SK-N-SH (cell line): ENCODE measurements around the gene ZNF814. TPM values are rescaled to one million over a fixed set of nuclear protein-coding genes. Genes with fewer than 3 reads are reported as not detected.
A peak's percentile ranks its signal among the peaks of the same experiment; 100 is the strongest.

ENCODE experiments used
- CTCF ChIA-PET: fragments of 300-600, 350-600 bp; formaldehyde crosslinking; extraction: SDS; loops from one replicate; lab custom pipeline; 2021; lab: Yijun Ruan, JAX
- POLR2A ChIA-PET: fragments of 350-600 bp; sonication (Branson Sonifier 250); formaldehyde crosslinking; extraction: SDS; loops from one replicate; lab custom pipeline; 2020; ENCODE audit warnings: antibody characterized with exemption, inconsistent platforms; lab: Yijun Ruan, JAX
- DNase-seq: peaks from one replicate; pipeline ENCODE4 v3.0.0; 2012
- H2AFZ ChIP-seq: fragments of 200-600 bp; sonication (generic); 2 replicates; pipeline ENCODE4 v1.8.1; 2016; ENCODE audit warnings: antibody characterized with exemption, mild to moderate bottlenecking, low read depth
- H3F3A ChIP-seq: fragments of 200-600 bp; sonication (generic); replicated peaks from 2 replicates; pipeline ENCODE3; 2016; ENCODE audit warnings: antibody characterized with exemption, mild to moderate bottlenecking; ENCODE audit not compliant: insufficient read depth
- H3K27ac ChIP-seq, 2 experiments: fragments of 200-500 bp in 1 of 2; fragments of 200-600 bp in 1 of 2; sonication (Bioruptor generic) in 1 of 2; sonication (generic), shearing (Covaris generic) in 1 of 2; 2 replicates each; pipeline versions ENCODE4 v1.5.1 to v1.6.1; 2014 to 2016; ENCODE audit warnings: low read depth in 2 of 2, inconsistent platforms in 1 of 2, low read length in 1 of 2, mild to moderate bottlenecking in 1 of 2, mixed read lengths in 1 of 2
- H3K27me3 ChIP-seq: fragments of 200-600 bp; sonication (generic), shearing (Covaris generic); 2 replicates; pipeline ENCODE4 v1.6.1; 2016; ENCODE audit warnings: mixed run types; ENCODE audit not compliant: insufficient read depth
- H3K36me3 ChIP-seq, 2 experiments: fragments of 200-500 bp in 1 of 2; fragments of 200-600 bp in 1 of 2; sonication (Bioruptor generic) in 1 of 2; sonication (generic) in 1 of 2; replicated peaks in 1 of 2; 2 replicates each; pipeline versions ENCODE3 to v1.5.1; 2014 to 2016; ENCODE audit warnings: low read length in 1 of 2, mild to moderate bottlenecking in 1 of 2; ENCODE audit not compliant: insufficient read depth in 2 of 2, control insufficient read depth in 1 of 2
- H3K4me1 ChIP-seq, 2 experiments: fragments of 200-500 bp in 1 of 2; fragments of 200-600 bp in 1 of 2; sonication (Bioruptor generic) in 1 of 2; sonication (generic), shearing (Covaris generic) in 1 of 2; 2 replicates each; pipeline versions ENCODE4 v1.5.1 to v1.6.1; 2014 to 2016; ENCODE audit warnings: low read depth in 1 of 2, low read length in 1 of 2, mixed run types in 1 of 2; ENCODE audit not compliant: insufficient read depth in 2 of 2, control insufficient read depth in 1 of 2
- H3K4me2 ChIP-seq: fragments of 200-600 bp; sonication (generic), shearing (Covaris generic); 2 replicates; pipeline ENCODE4 v1.6.1; 2017; ENCODE audit warnings: mixed run types
- H3K4me3 ChIP-seq, 2 experiments: fragments of 200-500 bp in 1 of 2; fragments of 200-600 bp in 1 of 2; sonication (Bioruptor generic) in 1 of 2; sonication (generic), shearing (Covaris generic) in 1 of 2; 2 replicates each; pipeline versions ENCODE4 v1.5.1 to v1.8.1; 2014 to 2016; ENCODE audit warnings: low read depth in 2 of 2, inconsistent platforms in 1 of 2, low read length in 1 of 2, mild to moderate bottlenecking in 1 of 2, mixed read lengths in 1 of 2, moderate library complexity in 1 of 2
- H3K79me2 ChIP-seq: fragments of 200-600 bp; sonication (generic); 2 replicates; pipeline ENCODE4 v1.8.1; 2017; ENCODE audit warnings: mild to moderate bottlenecking; ENCODE audit not compliant: insufficient read depth
- H3K9ac ChIP-seq: fragments of 200-600 bp; sonication (generic); 2 replicates; pipeline ENCODE4 v1.6.1; 2017; ENCODE audit warnings: mixed run types
- H3K9me2 ChIP-seq: fragments of 200-600 bp; sonication (generic); 2 replicates; pipeline ENCODE4 v1.6.1; 2017; ENCODE audit warnings: mixed run types
- H3K9me3 ChIP-seq: fragments of 200-600 bp; sonication (generic); 2 replicates; pipeline ENCODE4 v1.6.1; 2017; ENCODE audit warnings: mixed run types, mild to moderate bottlenecking, moderate library complexity
- H4K20me1 ChIP-seq: fragments of 200-600 bp; sonication (generic); 2 replicates; pipeline ENCODE4 v1.6.1; 2017; ENCODE audit warnings: mild to moderate bottlenecking, mixed run types; ENCODE audit not compliant: insufficient read depth
- EZH2phosphoT487 ChIP-seq: fragments of 200-600 bp; sonication (generic); IDR thresholded peaks from 2 replicates; pipeline ENCODE4 v1.6.1; 2017; ENCODE audit warnings: low read depth, mixed run types, mild to moderate bottlenecking, antibody characterized with exemption, moderate library complexity, borderline replicate concordance
- GABPA ChIP-seq: IDR thresholded peaks from 2 replicates; pipeline ENCODE4 v1.4.0; 2012; ENCODE audit warnings: low read depth, mild to moderate bottlenecking
- JUND ChIP-seq: IDR thresholded peaks from 2 replicates; pipeline ENCODE4 v1.4.0; 2012
- MEF2A ChIP-seq: IDR thresholded peaks from 2 replicates; pipeline ENCODE4 v1.4.0; 2012; ENCODE audit warnings: low read depth, borderline replicate concordance
- POLR2AphosphoS5 ChIP-seq: IDR thresholded peaks from 2 replicates; pipeline ENCODE4 v1.6.1; 2012; ENCODE audit warnings: low read depth, low read length
- RAD21 ChIP-seq: IDR thresholded peaks from 2 replicates; pipeline ENCODE4 v1.6.1; 2012; ENCODE audit warnings: mild to moderate bottlenecking, low read length
- RCOR1 ChIP-seq: fragments of 150-350 bp; IDR thresholded peaks from 2 replicates; pipeline ENCODE4 v1.6.1; 2017; ENCODE audit warnings: antibody characterized with exemption, low read length
- SMC3 ChIP-seq: IDR thresholded peaks from 2 replicates; pipeline ENCODE4 v1.6.1; 2012; ENCODE audit warnings: low read depth, low read length, improper control_type of control experiment
- WGBS: methylation state at CpG from one replicate; pipeline ENCODE4 v1.1.6; 2017; ENCODE audit warnings: low lambda C conversion rate; 5-methylcytosine and 5-hydroxymethylcytosine counted together
- polyA plus RNA-seq, 3 experiments: library from polyadenylated mRNA; depleted of rRNA; stranded (reverse); fragments of >200 nt; gene quantifications; 2 replicates each; pipeline ENCODE4 v1.2.3, GENCODE V29; 2012
- TF ChIP-seq, protein P1 (sequence below): fragments of 200-600 bp; sonication (generic); IDR thresholded peaks from 2 replicates; pipeline ENCODE4 v1.6.1; 2017; ENCODE audit warnings: antibody characterized with exemption, mild to moderate bottlenecking, moderate library complexity
- TF ChIP-seq, protein P2 (sequence below): IDR thresholded peaks from 2 replicates; pipeline ENCODE4 v1.6.1; 2012; ENCODE audit warnings: mild to moderate bottlenecking, low read depth, low read length, moderate library complexity
- TF ChIP-seq, protein P3 (sequence below): IDR thresholded peaks from 2 replicates; pipeline ENCODE4 v1.4.0; 2012; ENCODE audit warnings: low read depth

ZNF814 gene
- polyA plus RNA-seq, 1 of the 3 experiments (the other 2 are of a cell fraction) = 4.3 TPM

DNA sequence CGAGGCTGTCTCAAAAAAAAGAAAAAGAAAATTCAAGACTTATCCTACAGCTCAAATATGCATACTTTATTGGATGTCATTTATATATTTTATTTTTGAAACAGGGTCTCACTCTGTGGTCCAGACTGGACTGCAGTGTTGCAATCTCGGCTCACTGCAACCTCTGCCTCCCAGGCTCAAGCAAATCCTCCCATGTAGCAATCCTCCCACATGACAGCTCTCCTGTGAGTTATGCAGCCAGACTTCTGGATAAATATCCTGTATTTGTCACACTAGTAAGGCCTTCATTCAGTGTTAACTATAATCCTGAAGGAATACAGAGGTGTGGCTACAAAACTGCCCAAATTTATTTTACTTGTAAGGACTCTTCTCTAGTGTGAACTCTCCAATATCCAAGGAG is 81.3 kb downstream of the ZNF814 start:
- Histone ChIP-seq H3K4me1 (no peaks in the 10 kb centered on the region; a peak in 1 of 4 replicates), H2AFZ (no peak overlapping the region), H3K9ac (no peak overlapping the region), H3K36me3 (peaks cover 16 to 17% of the 10 kb centered on the region in 2 experiments), H3K9me2 (no peaks in the 10 kb centered on the region)
- TF ChIP-seq RAD21 (no peak), GABPA (no peak), SMC3 (no peak), JUND (no peak), RCOR1 (no peak), EZH2phosphoT487 (no peak)
- TF ChIP-seq, protein P1, sequence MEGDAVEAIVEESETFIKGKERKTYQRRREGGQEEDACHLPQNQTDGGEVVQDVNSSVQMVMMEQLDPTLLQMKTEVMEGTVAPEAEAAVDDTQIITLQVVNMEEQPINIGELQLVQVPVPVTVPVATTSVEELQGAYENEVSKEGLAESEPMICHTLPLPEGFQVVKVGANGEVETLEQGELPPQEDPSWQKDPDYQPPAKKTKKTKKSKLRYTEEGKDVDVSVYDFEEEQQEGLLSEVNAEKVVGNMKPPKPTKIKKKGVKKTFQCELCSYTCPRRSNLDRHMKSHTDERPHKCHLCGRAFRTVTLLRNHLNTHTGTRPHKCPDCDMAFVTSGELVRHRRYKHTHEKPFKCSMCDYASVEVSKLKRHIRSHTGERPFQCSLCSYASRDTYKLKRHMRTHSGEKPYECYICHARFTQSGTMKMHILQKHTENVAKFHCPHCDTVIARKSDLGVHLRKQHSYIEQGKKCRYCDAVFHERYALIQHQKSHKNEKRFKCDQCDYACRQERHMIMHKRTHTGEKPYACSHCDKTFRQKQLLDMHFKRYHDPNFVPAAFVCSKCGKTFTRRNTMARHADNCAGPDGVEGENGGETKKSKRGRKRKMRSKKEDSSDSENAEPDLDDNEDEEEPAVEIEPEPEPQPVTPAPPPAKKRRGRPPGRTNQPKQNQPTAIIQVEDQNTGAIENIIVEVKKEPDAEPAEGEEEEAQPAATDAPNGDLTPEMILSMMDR = no peak
- TF ChIP-seq, protein P2, sequence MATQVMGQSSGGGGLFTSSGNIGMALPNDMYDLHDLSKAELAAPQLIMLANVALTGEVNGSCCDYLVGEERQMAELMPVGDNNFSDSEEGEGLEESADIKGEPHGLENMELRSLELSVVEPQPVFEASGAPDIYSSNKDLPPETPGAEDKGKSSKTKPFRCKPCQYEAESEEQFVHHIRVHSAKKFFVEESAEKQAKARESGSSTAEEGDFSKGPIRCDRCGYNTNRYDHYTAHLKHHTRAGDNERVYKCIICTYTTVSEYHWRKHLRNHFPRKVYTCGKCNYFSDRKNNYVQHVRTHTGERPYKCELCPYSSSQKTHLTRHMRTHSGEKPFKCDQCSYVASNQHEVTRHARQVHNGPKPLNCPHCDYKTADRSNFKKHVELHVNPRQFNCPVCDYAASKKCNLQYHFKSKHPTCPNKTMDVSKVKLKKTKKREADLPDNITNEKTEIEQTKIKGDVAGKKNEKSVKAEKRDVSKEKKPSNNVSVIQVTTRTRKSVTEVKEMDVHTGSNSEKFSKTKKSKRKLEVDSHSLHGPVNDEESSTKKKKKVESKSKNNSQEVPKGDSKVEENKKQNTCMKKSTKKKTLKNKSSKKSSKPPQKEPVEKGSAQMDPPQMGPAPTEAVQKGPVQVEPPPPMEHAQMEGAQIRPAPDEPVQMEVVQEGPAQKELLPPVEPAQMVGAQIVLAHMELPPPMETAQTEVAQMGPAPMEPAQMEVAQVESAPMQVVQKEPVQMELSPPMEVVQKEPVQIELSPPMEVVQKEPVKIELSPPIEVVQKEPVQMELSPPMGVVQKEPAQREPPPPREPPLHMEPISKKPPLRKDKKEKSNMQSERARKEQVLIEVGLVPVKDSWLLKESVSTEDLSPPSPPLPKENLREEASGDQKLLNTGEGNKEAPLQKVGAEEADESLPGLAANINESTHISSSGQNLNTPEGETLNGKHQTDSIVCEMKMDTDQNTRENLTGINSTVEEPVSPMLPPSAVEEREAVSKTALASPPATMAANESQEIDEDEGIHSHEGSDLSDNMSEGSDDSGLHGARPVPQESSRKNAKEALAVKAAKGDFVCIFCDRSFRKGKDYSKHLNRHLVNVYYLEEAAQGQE = no peak
- TF ChIP-seq, all 33 proteins: peak for 0
- POLR2A ChIA-PET = no interaction called here
- Histone ChIP-seq H4K20me1 (no peaks in the 10 kb centered on the region), H3K4me2 (no peak overlapping the region), H3K4me3 (no peak overlapping the region), H3F3A (peaks cover 9% of the 10 kb centered on the region), H3K9me3 (no peaks in the 10 kb centered on the region), H3K27me3 (no peaks in the 10 kb centered on the region), H3K27ac (no peak overlapping the region), H3K79me2 (peaks cover 11% of the 10 kb centered on the region; the same call in 1 of the 2 replicates)
- CTCF ChIA-PET = no interaction called here
- no peak for DNase-seq
- WGBS = 88% methylated on average over 2 of the region's 2 CpGs

DNA sequence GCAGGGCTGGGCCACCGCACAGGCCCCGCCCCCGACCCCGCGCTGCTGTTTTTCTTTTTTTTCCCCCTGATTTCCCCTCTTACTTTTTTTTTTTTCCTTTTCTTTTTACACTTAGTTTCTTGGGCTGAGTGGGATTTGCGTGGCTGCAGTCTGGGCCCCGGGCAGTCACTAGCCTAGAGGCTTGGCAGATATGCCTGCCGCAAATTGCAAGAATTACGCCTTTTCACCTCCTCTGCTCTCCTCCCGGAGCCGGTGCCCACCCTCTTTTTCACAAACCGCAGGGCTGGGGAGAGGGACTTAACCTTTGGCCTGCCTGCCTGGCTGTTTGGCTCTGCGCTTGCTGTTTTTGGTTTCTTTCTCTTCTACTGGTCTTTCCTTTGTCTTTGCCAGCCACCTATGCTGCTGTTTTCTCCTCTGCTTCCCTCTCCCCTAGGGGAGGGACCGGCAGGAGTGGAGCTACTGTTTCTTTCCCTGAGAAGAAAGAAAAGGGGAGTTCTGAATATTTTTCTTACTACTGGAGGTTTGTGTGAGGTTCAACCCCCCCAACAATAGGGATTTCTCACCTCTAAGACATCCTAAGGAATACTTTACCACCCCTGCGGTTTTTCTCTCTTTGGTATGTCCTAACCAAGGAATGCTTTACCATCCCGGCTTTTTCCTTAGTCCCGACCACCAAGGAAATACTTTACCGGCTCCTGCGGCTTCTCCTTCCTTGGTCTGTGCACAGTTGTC is 85.1 kb downstream of the ZNF814 start:
- Histone ChIP-seq H3K9ac (peak overlapping the region; percentile 72), H3K4me2 (peak overlapping the region; percentile 76), H3K79me2 (peaks cover 6% of the 10 kb centered on the region; the same call in 1 of the 2 replicates), H2AFZ (peak overlapping the region; percentile 95), H3F3A (peaks cover 12% of the 10 kb centered on the region), H4K20me1 (no peaks in the 10 kb centered on the region), H3K9me3 (no peaks in the 10 kb centered on the region), H3K4me3 (peak overlapping the region; percentile 55 to 67), H3K36me3 (peaks cover 12% of the 10 kb centered on the region in 2 experiments), H3K27me3 (no peaks in the 10 kb centered on the region), H3K4me1 (no peaks in the 10 kb centered on the region; a peak in 1 of 4 replicates), H3K9me2 (no peaks in the 10 kb centered on the region), H3K27ac (peak overlapping the region; percentile 43 to 66)
- WGBS = 32% methylated on average over 19 of the region's 19 CpGs
- POLR2A ChIA-PET = interaction anchor here (1.5 kb wide), 1 partner anchor 11 kb away, joined by 5 read pairs; the partner anchor contains the start of gene ZNF552
- DNase-seq = peak; percentile 68
- CTCF ChIA-PET = no interaction called here
- TF ChIP-seq MEF2A (no peak), POLR2AphosphoS5 (peak; percentile 27; the same call in 1 of the 2 replicates)
- TF ChIP-seq, protein P3, sequence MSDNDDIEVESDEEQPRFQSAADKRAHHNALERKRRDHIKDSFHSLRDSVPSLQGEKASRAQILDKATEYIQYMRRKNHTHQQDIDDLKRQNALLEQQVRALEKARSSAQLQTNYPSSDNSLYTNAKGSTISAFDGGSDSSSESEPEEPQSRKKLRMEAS = 0 out of 2 replicates have a peak, but pooled peaks have one; percentile 6
- TF ChIP-seq, all 33 proteins: peak for 2
